Tibial artery (tissue), 4 donors: ENCODE data around the gene VAMP5.

Experiments used
- DNase-seq, 2 donors: peaks; one replicate each; pipeline ENCODE4 v3.0.0-alpha.2; 2019
- H3K27ac ChIP-seq, 2 donors: fragments of 200-600 bp; sonication (generic) in 1 of 2; 1 replicate in 1 of 2; 2 replicates in 1 of 2; pipeline ENCODE4 v1.5.1; 2018 to 2019; ENCODE audit warnings: mild to moderate bottlenecking in 1 of 2
- H3K27me3 ChIP-seq, 2 donors: fragments of 200-600 bp; sonication (generic) in 1 of 2; one replicate each; pipeline versions ENCODE4 v1.5.1 to v1.6.0; 2016 to 2019
- H3K36me3 ChIP-seq, 3 donors: fragments of 200-600 bp; sonication (generic) in 2 of 3; one replicate each; pipeline ENCODE4 v1.5.1; 2016 to 2019; ENCODE audit warnings: mild to moderate bottlenecking in 2 of 3
- H3K4me1 ChIP-seq, 4 donors: fragments of 200-600 bp; sonication (generic) in 2 of 4; 1 replicate in 3 of 4; 2 replicates in 1 of 4; pipeline ENCODE4 v1.5.1; 2016 to 2019
- H3K4me3 ChIP-seq, 2 donors: fragments of 200-600 bp; sonication (generic) in 1 of 2; 1 replicate in 1 of 2; 2 replicates in 1 of 2; pipeline ENCODE4 v1.5.1; 2018 to 2019; ENCODE audit warnings: mild to moderate bottlenecking in 2 of 2
- H3K9me3 ChIP-seq, 3 donors: fragments of 200-600 bp; sonication (generic) in 1 of 3; one replicate each; pipeline ENCODE4 v1.5.1; 2016 to 2019
- intact Hi-C: fragments of 100-400 bp; cut with DNase I; formaldehyde crosslinking; loops from one replicate; pipeline ENCODE4 v1.15.0; 2023; ENCODE audit warnings: low total_unique reads
- TF ChIP-seq, protein P1 (sequence below), 2 experiments: fragments of 200-600 bp in 1 of 2; fragments of 450-650 bp in 1 of 2; IDR thresholded peaks; one replicate each; pipeline ENCODE4 v1.5.1; 2017 to 2019; ENCODE audit warnings: antibody characterized with exemption in 2 of 2, mild to moderate bottlenecking in 1 of 2, moderate library complexity in 1 of 2

Gene VAMP5

GRCh38 chr2:85594715-85595300 lies 10.6 kb downstream of the VAMP5 start:
- Histone ChIP-seq H3K4me3 (peak overlapping the region; percentile 64 to 94), H3K4me1 (peaks cover 0 to 60% (median 37%) of the 10 kb centered on the region in 4 donors), H3K9me3 (no peaks in the 10 kb centered on the region), H3K27ac (peak overlapping the region; percentile 83 to 98), H3K36me3 (peaks cover 6 to 33% (median 24%) of the 10 kb centered on the region in 3 donors), H3K27me3 (no peaks in the 10 kb centered on the region)
- TF ChIP-seq, protein P1, sequence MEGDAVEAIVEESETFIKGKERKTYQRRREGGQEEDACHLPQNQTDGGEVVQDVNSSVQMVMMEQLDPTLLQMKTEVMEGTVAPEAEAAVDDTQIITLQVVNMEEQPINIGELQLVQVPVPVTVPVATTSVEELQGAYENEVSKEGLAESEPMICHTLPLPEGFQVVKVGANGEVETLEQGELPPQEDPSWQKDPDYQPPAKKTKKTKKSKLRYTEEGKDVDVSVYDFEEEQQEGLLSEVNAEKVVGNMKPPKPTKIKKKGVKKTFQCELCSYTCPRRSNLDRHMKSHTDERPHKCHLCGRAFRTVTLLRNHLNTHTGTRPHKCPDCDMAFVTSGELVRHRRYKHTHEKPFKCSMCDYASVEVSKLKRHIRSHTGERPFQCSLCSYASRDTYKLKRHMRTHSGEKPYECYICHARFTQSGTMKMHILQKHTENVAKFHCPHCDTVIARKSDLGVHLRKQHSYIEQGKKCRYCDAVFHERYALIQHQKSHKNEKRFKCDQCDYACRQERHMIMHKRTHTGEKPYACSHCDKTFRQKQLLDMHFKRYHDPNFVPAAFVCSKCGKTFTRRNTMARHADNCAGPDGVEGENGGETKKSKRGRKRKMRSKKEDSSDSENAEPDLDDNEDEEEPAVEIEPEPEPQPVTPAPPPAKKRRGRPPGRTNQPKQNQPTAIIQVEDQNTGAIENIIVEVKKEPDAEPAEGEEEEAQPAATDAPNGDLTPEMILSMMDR (IDR thresholded peaks at IDR 0.05), result no peak
- intact Hi-C loops, result no loop called here
- no peak for DNase-seq

DNA sequence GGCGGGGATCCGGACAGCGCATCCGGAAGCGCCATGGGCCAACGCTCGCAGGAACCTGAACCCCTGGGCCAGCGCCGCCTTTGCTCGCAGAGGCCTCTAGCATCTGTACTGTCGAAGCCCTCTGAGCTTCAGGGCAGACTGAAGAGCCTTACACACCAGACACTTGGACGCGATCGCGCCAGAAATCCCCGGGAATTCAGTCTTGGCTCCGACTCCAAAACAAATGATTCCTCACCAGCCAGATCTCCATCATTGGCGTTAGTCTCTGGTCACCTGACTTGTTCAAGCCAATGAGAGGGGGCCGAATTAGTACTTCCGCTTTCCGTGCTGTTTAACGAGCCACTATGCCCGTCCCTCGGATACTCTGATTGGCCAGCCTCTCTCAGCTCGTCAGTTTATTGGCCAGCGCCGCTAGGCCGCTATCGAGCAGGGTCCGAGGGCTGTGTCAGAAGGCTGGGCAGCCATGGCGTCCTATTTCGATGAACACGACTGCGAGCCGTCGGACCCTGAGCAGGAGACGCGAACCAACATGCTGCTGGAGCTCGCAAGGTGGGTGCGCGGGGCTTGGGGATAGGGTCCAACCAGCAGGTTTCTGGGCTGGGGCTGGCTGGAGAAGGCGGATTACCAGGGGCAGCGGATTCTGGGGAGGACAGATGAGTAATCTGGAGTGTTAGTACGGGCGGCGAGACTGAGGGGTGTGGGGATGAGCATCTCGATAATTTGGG lies 11.2 kb downstream of the VAMP5 start, which contains the start of gene RNF181:
Gene RNF181 (plus strand): TSS at position 445 of the 725 bp plus-strand sequence. CDS start 19 bp downstream, at position 464.
- TF ChIP-seq, protein P1 (IDR thresholded peaks at IDR 0.05), result no peak
- Histone ChIP-seq H3K36me3 (peaks cover 6 to 40% (median 24%) of the 10 kb centered on the region in 3 donors), H3K27me3 (no peaks in the 10 kb centered on the region), H3K4me3 (peak within 1 kb of the TSS; percentile 64 to 94), H3K9me3 (no peaks in the 10 kb centered on the region), H3K4me1 (peaks cover 0 to 61% (median 31%) of the 10 kb centered on the region in 4 donors), H3K27ac (peak within 1 kb of the TSS; percentile 83 to 98)
- intact Hi-C loops, result no loop called here
- DNase-seq, result peak; percentile 98

GRCh38 chr2:85596026-85596333 lies 11.7 kb downstream of the VAMP5 start:
- Histone ChIP-seq H3K4me1 (peaks cover 0 to 61% (median 31%) of the 10 kb centered on the region in 4 donors), H3K27me3 (no peaks in the 10 kb centered on the region), H3K36me3 (peaks cover 6 to 45% (median 24%) of the 10 kb centered on the region in 3 donors), H3K4me3 (peak overlapping the region; percentile 64 to 94), H3K27ac (peak overlapping the region; percentile 83 to 98), H3K9me3 (no peaks in the 10 kb centered on the region)
- no peak for DNase-seq
- TF ChIP-seq, protein P1 (IDR thresholded peaks at IDR 0.05), result no peak
- intact Hi-C loops, result no loop called here

- H3K4me1 ChIP-seq, result peaks cover 0 to 61% (median 34%) of the 10 kb centered on the region in 4 donors
- H3K36me3 ChIP-seq, result peaks cover 6 to 47% (median 24%) of the 10 kb centered on the region in 3 donors
These were observed 12.4 kb downstream of the VAMP5 start for GRCh38 chr2:85596486-85597143.

DNA sequence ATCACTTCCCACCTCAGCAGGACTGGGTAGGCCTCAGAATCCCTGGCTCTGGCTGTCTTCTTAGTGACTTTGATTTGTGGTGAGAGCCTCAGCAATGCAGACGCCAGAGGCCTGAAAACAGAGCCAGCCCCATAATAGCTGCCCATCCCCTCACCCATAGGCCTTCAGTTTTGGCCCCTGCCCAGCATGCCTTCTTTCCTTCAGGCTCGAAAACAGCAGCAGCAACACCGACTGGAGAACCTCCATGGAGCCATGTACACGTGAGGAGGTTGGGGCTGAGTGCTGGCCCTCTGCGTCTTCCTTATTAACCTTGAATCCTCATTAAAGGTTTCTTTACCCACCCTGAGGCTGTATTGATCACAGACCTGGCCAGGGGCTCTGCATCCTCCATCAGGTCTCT lies 13.0 kb downstream of the VAMP5 start:
- Histone ChIP-seq H3K4me3 (no peak overlapping the region), H3K9me3 (no peaks in the 10 kb centered on the region), H3K27me3 (no peaks in the 10 kb centered on the region), H3K36me3 (peaks cover 6 to 47% (median 24%) of the 10 kb centered on the region in 3 donors), H3K27ac (peak overlapping the region in 1 of 2 donors; percentile 98), H3K4me1 (peaks cover 0 to 59% (median 36%) of the 10 kb centered on the region in 4 donors)
- TF ChIP-seq, protein P1 (IDR thresholded peaks at IDR 0.05), result no peak
- intact Hi-C loops, result no loop called here
- DNase-seq, result no peak

More at GRCh38 chr2:85596486-85597143, 12.4 kb downstream of the VAMP5 start:
- TF ChIP-seq, protein P1 (IDR thresholded peaks at IDR 0.05), result no peak
- intact Hi-C loops, result no loop called here
- H3K27ac ChIP-seq, result peak overlapping the region; percentile 83 to 98
- no peak for DNase-seq
- H3K4me3 ChIP-seq, result peak overlapping the region; percentile 64 to 94
- no peaks in the 10 kb centered on the region for H3K9me3 ChIP-seq
- no peaks in the 10 kb centered on the region for H3K27me3 ChIP-seq
